K562 (cell line): ENCODE data around the gene EN2.

ENCODE experiments used
- CHD2 ChIP-seq: IDR thresholded peaks from 2 replicates; pipeline ENCODE4 v1.6.1; 2011; ENCODE audit warnings: low read depth, low read length
- HDAC2 ChIP-seq: fragments of 450-650 bp; IDR thresholded peaks from 2 replicates; pipeline ENCODE4 v1.6.1; 2016; ENCODE audit warnings: mild to moderate bottlenecking
- SP2 ChIP-seq: IDR thresholded peaks from 2 replicates; pipeline ENCODE4 v1.6.1; 2011; ENCODE audit warnings: mild to moderate bottlenecking, low read depth, low read length, moderate library complexity; ENCODE audit not compliant: poor library complexity, severe bottlenecking; ENCODE audit errors: extremely low read depth

GRCh38 chr7:155458878-155459699 is 1.2 kb downstream of the EN2 start:
- no peak for TF ChIP-seq HDAC2
- TF ChIP-seq SP2: no peak
- no peak for TF ChIP-seq CHD2
